HepG2 (cell line): ENCODE measurements around the gene SLC4A9. TPM values are rescaled to one million over a fixed set of nuclear protein-coding genes. Genes with fewer than 3 reads are reported as not detected.

Experiments
- AGO2 ChIP-seq: fragments of 200-400 bp; formaldehyde crosslinking; optimal IDR thresholded peaks from 2 replicates; pipeline ENCODE3; 2017; ENCODE audit warnings: mild to moderate bottlenecking, low read depth, low read length, moderate library complexity
- FOXA1 ChIP-seq, 2 experiments: fragments of 450-650 bp in 1 of 2; sonication (generic) in 1 of 2; formaldehyde crosslinking in 1 of 2; IDR thresholded peaks; 2 replicates each; pipeline versions ENCODE4 v1.4.0 to v1.6.1; 2016 to 2020; ENCODE audit warnings: missing genetic modification reagents in 1 of 2
- KDM3A ChIP-seq: IDR thresholded peaks from 2 replicates; pipeline ENCODE4 v1.6.1; 2018; ENCODE audit warnings: low read depth, missing compliant biosample characterization
- ZBTB7A ChIP-seq: sonication (generic); formaldehyde crosslinking; IDR thresholded peaks from 2 replicates; pipeline ENCODE4 v1.8.0; 2022; ENCODE audit warnings: mild to moderate bottlenecking, missing genetic modification reagents
- ZIK1 ChIP-seq: sonication (generic); formaldehyde crosslinking; IDR thresholded peaks from 2 replicates; pipeline ENCODE4 v1.5.0; 2020; ENCODE audit warnings: mild to moderate bottlenecking, low read depth, missing genetic modification reagents, borderline replicate concordance
- ZNF34 ChIP-seq: sonication (generic); formaldehyde crosslinking; IDR thresholded peaks from 2 replicates; pipeline ENCODE4 v1.4.0; 2020; ENCODE audit warnings: mild to moderate bottlenecking, missing genetic modification reagents, borderline replicate concordance
- ZNF589 ChIP-seq: sonication (generic); formaldehyde crosslinking; conservative IDR thresholded peaks from 2 replicates; pipeline ENCODE4 v1.8.0; 2022; ENCODE audit warnings: mild to moderate bottlenecking, moderate library complexity, missing genetic modification reagents
- ZNF614 ChIP-seq: IDR thresholded peaks from 2 replicates; pipeline ENCODE4 v1.6.1; 2018; ENCODE audit warnings: missing biosample characterization, missing genetic modification reagents, inconsistent platforms, borderline replicate concordance
- ZNF724P ChIP-seq: sonication (generic); formaldehyde crosslinking; IDR thresholded peaks from 2 replicates; pipeline ENCODE4 v1.8.0; 2022; ENCODE audit warnings: missing genetic modification reagents, borderline replicate concordance
- ZNF781 ChIP-seq: sonication (generic); formaldehyde crosslinking; IDR thresholded peaks from 2 replicates; pipeline ENCODE4 v1.5.1; 2020; ENCODE audit warnings: borderline replicate concordance, mild to moderate bottlenecking, missing genetic modification reagents; ENCODE audit errors: not compliant biosample characterization
- ZNF841 ChIP-seq: sonication (generic); formaldehyde crosslinking; IDR thresholded peaks from 2 replicates; pipeline ENCODE4 v1.8.1; 2023; ENCODE audit warnings: missing genetic modification reagents, borderline replicate concordance
- polyA plus RNA-seq, 8 experiments: library from polyadenylated mRNA; depleted of rRNA in 3 of 8; stranded (reverse) in 7 of 8; unstranded in 1 of 8; fragments of >200 nt; fragmentation: Illumina TruSeq in 4 of 8; extraction: Trizol in 4 of 8; gene quantifications; 2 replicates each; pipeline versions ENCODE4 v1.2.1 to v1.2.3, GENCODE V29; 2011 to 2016; ENCODE audit warnings: low read depth in 4 of 8, missing spikeins in 1 of 8, mixed read lengths in 1 of 8; ENCODE audit not compliant: insufficient read depth in 1 of 8
- total RNA-seq, 5 experiments: library from RNA; depleted of rRNA; stranded (reverse); fragments of >200 nt; fragmentation: Illumina TruSeq; extraction: Trizol; gene quantifications; 2 replicates each; pipeline ENCODE4 v1.2.3, GENCODE V29; 2016; ENCODE audit warnings: low read depth in 1 of 5
- TF ChIP-seq, protein P1 (sequence below): sonication (generic); formaldehyde crosslinking; IDR thresholded peaks from 2 replicates; pipeline ENCODE4 v1.5.0; 2020; ENCODE audit warnings: mild to moderate bottlenecking, low read depth, missing genetic modification reagents, borderline replicate concordance
- TF ChIP-seq, protein P2 (sequence below): sonication (generic); formaldehyde crosslinking; IDR thresholded peaks from 2 replicates; pipeline ENCODE4 v1.8.0; 2022; ENCODE audit warnings: mild to moderate bottlenecking, missing genetic modification reagents, moderate library complexity
- TF ChIP-seq, protein P3 (sequence below): IDR thresholded peaks from 2 replicates; pipeline ENCODE4 v1.6.1; 2016; ENCODE audit warnings: missing genetic modification reagents, missing compliant biosample characterization
- TF ChIP-seq, protein P4 (sequence below), 2 experiments: IDR thresholded peaks; 2 replicates each; pipeline ENCODE4 v1.6.1; 2011 to 2012; ENCODE audit warnings: low read length in 2 of 2, borderline replicate concordance in 1 of 2, low read depth in 1 of 2, mild to moderate bottlenecking in 1 of 2, moderate library complexity in 1 of 2
- TF ChIP-seq, protein P5 (sequence below), 2 experiments: sonication (generic) in 1 of 2; formaldehyde crosslinking in 1 of 2; IDR thresholded peaks; 2 replicates each; pipeline versions ENCODE4 v1.4.0 to v1.6.1; 2018 to 2020; ENCODE audit warnings: missing genetic modification reagents in 2 of 2, borderline replicate concordance in 1 of 2, low read depth in 1 of 2, mild to moderate bottlenecking in 1 of 2, missing biosample characterization in 1 of 2
- TF ChIP-seq, protein P6 (sequence below): sonication (generic); formaldehyde crosslinking; IDR thresholded peaks from 2 replicates; pipeline ENCODE4 v1.9.0; 2022; ENCODE audit warnings: missing genetic modification reagents, mild to moderate bottlenecking, borderline replicate concordance

The SLC4A9 gene
- total and polyA plus RNA-seq, 2 of the 13 experiments (the other 11 are each of a cell fraction or from before 2014, with no cell fraction given), result not detected

DNA sequence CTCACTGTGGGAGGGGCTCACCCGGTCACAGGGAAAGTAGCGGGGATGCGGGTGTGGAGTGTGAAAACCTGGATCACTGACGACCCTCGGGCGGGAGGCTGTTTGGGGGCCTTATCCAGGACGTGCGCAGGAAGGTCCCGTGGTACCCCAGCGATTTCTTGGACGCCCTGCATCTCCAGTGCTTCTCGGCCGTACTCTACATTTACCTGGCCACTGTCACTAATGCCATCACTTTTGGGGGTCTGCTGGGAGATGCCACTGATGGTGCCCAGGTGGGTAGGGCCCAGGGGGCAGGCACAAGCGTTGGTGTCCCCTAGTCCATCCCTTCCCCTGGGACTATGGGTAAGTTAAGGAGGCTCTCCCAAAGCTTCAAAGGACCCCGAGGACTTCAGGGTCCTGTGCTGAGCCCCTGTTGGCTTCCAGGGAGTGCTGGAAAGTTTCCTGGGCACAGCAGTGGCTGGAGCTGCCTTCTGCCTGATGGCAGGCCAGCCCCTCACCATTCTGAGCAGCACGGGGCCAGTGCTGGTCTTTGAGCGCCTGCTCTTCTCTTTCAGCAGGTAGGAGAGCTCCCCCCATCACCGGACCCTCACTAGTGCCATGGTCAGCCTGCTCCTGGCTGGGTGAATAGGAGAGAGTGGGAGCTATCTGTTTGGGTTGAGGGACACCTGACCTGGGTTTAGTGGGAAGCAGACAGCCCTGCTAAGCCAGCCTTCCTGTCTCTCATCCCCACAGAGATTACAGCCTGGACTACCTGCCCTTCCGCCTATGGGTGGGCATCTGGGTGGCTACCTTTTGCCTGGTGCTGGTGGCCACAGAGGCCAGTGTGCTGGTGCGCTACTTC is 3.9 kb downstream of the SLC4A9 start (continued):
- no peak for TF ChIP-seq KDM3A (CRISPR knock-in tag)
- no peak for TF ChIP-seq AGO2
- no peak for TF ChIP-seq ZBTB7A (CRISPR knock-in tag)
- TF ChIP-seq ZNF781 (CRISPR knock-in tag), result no peak
- no peak for TF ChIP-seq ZNF724P (CRISPR knock-in tag)
- 0 out of 2 replicates have a peak, but pooled peaks have one; percentile 35 for TF ChIP-seq ZNF589 (CRISPR knock-in tag)
- TF ChIP-seq, protein P1, sequence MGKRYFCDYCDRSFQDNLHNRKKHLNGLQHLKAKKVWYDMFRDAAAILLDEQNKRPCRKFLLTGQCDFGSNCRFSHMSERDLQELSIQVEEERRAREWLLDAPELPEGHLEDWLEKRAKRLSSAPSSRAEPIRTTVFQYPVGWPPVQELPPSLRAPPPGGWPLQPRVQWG (CRISPR knock-in tag), result no peak
- TF ChIP-seq, protein P2, sequence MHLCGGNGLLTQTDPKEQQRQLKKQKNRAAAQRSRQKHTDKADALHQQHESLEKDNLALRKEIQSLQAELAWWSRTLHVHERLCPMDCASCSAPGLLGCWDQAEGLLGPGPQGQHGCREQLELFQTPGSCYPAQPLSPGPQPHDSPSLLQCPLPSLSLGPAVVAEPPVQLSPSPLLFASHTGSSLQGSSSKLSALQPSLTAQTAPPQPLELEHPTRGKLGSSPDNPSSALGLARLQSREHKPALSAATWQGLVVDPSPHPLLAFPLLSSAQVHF (CRISPR knock-in tag), result no peak
- 0 out of 2 replicates have a peak, but pooled peaks have one; percentile 37 for TF ChIP-seq ZIK1 (CRISPR knock-in tag)
- TF ChIP-seq FOXA1 (IDR thresholded peaks at IDR 0.05), result no peak
- no peak for TF ChIP-seq FOXA1 (CRISPR knock-in tag; IDR thresholded peaks at IDR 0.05)
- 0 out of 2 replicates have a peak, but pooled peaks have one; percentile 2 for TF ChIP-seq ZNF34 (CRISPR knock-in tag)
- TF ChIP-seq, protein P3, sequence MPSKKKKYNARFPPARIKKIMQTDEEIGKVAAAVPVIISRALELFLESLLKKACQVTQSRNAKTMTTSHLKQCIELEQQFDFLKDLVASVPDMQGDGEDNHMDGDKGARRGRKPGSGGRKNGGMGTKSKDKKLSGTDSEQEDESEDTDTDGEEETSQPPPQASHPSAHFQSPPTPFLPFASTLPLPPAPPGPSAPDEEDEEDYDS, result no peak
- TF ChIP-seq, protein P4, sequence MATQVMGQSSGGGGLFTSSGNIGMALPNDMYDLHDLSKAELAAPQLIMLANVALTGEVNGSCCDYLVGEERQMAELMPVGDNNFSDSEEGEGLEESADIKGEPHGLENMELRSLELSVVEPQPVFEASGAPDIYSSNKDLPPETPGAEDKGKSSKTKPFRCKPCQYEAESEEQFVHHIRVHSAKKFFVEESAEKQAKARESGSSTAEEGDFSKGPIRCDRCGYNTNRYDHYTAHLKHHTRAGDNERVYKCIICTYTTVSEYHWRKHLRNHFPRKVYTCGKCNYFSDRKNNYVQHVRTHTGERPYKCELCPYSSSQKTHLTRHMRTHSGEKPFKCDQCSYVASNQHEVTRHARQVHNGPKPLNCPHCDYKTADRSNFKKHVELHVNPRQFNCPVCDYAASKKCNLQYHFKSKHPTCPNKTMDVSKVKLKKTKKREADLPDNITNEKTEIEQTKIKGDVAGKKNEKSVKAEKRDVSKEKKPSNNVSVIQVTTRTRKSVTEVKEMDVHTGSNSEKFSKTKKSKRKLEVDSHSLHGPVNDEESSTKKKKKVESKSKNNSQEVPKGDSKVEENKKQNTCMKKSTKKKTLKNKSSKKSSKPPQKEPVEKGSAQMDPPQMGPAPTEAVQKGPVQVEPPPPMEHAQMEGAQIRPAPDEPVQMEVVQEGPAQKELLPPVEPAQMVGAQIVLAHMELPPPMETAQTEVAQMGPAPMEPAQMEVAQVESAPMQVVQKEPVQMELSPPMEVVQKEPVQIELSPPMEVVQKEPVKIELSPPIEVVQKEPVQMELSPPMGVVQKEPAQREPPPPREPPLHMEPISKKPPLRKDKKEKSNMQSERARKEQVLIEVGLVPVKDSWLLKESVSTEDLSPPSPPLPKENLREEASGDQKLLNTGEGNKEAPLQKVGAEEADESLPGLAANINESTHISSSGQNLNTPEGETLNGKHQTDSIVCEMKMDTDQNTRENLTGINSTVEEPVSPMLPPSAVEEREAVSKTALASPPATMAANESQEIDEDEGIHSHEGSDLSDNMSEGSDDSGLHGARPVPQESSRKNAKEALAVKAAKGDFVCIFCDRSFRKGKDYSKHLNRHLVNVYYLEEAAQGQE (IDR thresholded peaks at IDR 0.05; ENCODE audit: borderline replicate concordance in 1 of 2, low read depth in 1 of 2, low read length in 2 of 2), result no peak
- TF ChIP-seq, protein P5, sequence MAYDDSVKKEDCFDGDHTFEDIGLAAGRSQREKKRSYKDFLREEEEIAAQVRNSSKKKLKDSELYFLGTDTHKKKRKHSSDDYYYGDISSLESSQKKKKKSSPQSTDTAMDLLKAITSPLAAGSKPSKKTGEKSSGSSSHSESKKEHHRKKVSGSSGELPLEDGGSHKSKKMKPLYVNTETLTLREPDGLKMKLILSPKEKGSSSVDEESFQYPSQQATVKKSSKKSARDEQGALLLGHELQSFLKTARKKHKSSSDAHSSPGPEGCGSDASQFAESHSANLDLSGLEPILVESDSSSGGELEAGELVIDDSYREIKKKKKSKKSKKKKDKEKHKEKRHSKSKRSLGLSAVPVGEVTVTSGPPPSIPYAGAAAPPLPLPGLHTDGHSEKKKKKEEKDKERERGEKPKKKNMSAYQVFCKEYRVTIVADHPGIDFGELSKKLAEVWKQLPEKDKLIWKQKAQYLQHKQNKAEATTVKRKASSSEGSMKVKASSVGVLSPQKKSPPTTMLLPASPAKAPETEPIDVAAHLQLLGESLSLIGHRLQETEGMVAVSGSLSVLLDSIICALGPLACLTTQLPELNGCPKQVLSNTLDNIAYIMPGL (CRISPR knock-in tag; IDR thresholded peaks at IDR 0.05; ENCODE audit: borderline replicate concordance in 1 of 2, low read depth in 1 of 2), result peak in 1 of 2 experiments; percentile 67; a peak in 1 of 4 replicates
- no peak for TF ChIP-seq ZNF841 (CRISPR knock-in tag)
- TF ChIP-seq, protein P6, sequence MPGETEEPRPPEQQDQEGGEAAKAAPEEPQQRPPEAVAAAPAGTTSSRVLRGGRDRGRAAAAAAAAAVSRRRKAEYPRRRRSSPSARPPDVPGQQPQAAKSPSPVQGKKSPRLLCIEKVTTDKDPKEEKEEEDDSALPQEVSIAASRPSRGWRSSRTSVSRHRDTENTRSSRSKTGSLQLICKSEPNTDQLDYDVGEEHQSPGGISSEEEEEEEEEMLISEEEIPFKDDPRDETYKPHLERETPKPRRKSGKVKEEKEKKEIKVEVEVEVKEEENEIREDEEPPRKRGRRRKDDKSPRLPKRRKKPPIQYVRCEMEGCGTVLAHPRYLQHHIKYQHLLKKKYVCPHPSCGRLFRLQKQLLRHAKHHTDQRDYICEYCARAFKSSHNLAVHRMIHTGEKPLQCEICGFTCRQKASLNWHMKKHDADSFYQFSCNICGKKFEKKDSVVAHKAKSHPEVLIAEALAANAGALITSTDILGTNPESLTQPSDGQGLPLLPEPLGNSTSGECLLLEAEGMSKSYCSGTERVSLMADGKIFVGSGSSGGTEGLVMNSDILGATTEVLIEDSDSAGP (CRISPR knock-in tag), result peak; percentile 60; the same call in 1 of the 2 replicates
- 0 out of 2 replicates have a peak, but pooled peaks have one; percentile 0 for TF ChIP-seq ZNF614 (CRISPR knock-in tag)
